ENCODE measurements around the gene NEU2.

DNA sequence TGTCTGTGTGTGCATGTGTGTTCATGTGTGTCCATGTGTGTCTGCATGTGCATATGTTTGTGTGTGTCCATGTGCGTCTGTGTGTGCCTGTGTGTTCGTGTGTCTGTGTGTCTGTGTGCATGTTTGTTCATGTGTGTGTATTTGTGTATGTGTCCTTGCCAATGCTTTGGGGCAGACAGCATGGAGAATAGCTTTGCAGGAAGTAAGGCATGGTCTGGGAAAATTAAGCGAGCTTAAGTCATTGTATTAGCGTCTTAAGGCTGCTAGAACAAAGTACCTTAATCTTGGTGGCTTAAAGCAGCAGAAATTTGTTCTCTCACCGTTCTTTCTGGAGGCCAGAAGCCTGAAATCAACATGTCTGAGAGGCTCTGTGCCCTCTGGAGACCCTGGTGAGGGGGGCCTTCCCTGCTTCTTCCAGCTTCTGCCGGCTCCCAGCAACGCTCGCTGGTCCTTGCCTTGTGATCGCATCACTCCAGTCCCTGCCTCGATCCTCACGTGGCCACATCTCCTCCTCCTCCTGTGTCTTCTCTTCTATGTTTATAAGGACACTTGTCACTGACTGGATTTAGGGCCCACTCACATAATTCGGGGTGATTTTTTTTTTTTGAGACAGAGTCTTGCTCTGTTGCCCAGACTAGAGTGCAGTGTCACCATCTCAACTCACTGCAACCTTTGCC lies 3.8 kb downstream of the NEU2 start:
- TF ChIP-seq POU2F2 (IDR thresholded peaks at IDR 0.05; ENCODE audit: low read depth, low read length): no peak
- no peak for TF ChIP-seq TAF1 (IDR thresholded peaks at IDR 0.05; ENCODE audit: low read depth, low read length)
- no peak for TF ChIP-seq POLR2A (IDR thresholded peaks at IDR 0.05; ENCODE audit: low read depth, low read length)
